HepG2 (cell line): Measurements from ENCODE around the gene ATP7A. TPM values are rescaled to one million over a fixed set of nuclear protein-coding genes. Genes with fewer than 3 reads are reported as not detected.

ENCODE experiments used
- ATAC-seq: fragments of 200-7000 bp; cut with Tn5 transposase; 3 replicates; pipeline ENCODE4 v1.9.1; 2020; ENCODE audit warnings: mild to moderate bottlenecking, moderate library complexity
- BruUV-seq: library from RNA; stranded (reverse); fragments of 400-500 nt; replicated peaks from 2 replicates; lab custom pipeline; 2021; lab: Mats Ljungman, UMichigan
- CTCF ChIA-PET: fragments of 300-600 bp; formaldehyde crosslinking; extraction: SDS; loops from one replicate; lab custom pipeline; 2021; ENCODE audit warnings: low total read pairs, inconsistent platforms, low intra/inter-chr PET ratio; lab: Yijun Ruan, JAX
- POLR2A ChIA-PET: fragments of 350-600 bp; sonication (Branson Sonifier 250); formaldehyde crosslinking; loops from one replicate; lab custom pipeline; 2020; ENCODE audit warnings: antibody characterized with exemption, inconsistent platforms; lab: Yijun Ruan, JAX
- DNase-seq: peaks from one replicate; pipeline ENCODE4 v3.0.0-alpha.2; 2015; ENCODE audit warnings: low spot score
- FAIRE-seq: peaks from 3 replicates; lab custom pipeline; 2011; peaks lifted over from hg19 to GRCh38; lab: Jason Lieb, UNC
- H2AFZ ChIP-seq: one replicate; pipeline ENCODE4 v1.6.1; 2011; ENCODE audit warnings: low read length, inconsistent platforms
- H3K27ac ChIP-seq: fragments of 300-600 bp; 3 replicates; pipeline ENCODE4 v1.8.0; 2011; ENCODE audit warnings: mixed run types, mild to moderate bottlenecking, mixed read lengths, low read length, inconsistent platforms; ENCODE audit not compliant: insufficient read depth; ENCODE audit errors: extremely low read length
- H3K27me3 ChIP-seq, 2 experiments: fragments of 200-600 bp in 1 of 2; 2 replicates in 1 of 2; 3 replicates in 1 of 2; pipeline versions ENCODE4 v1.6.0 to v1.8.0; 2011; ENCODE audit warnings: low read length in 2 of 2, mild to moderate bottlenecking in 2 of 2, moderate library complexity in 2 of 2, inconsistent platforms in 1 of 2; ENCODE audit not compliant: insufficient read depth in 2 of 2, control insufficient read depth in 1 of 2
- H3K36me3 ChIP-seq, 2 experiments: fragments of 200-600 bp in 1 of 2; replicated peaks in 1 of 2; 2 replicates in 1 of 2; 3 replicates in 1 of 2; pipeline versions ENCODE4 v1.5.1 to v1.8.0; 2011; ENCODE audit warnings: low read length in 2 of 2, inconsistent platforms in 1 of 2; ENCODE audit not compliant: insufficient read depth in 2 of 2, control insufficient read depth in 1 of 2
- H3K4me1 ChIP-seq: 2 replicates; pipeline ENCODE4 v1.5.1; 2012; ENCODE audit warnings: low read length, inconsistent platforms; ENCODE audit not compliant: insufficient read depth
- H3K4me2 ChIP-seq: 2 replicates; pipeline ENCODE4 v1.6.0; 2011; ENCODE audit warnings: low read depth, low read length, inconsistent platforms
- H3K4me3 ChIP-seq, 3 experiments: fragments of 200-600 bp in 1 of 3; sonication (generic), shearing (Covaris generic) in 1 of 3; replicated peaks in 1 of 3; 2 replicates each; pipeline ENCODE4 v1.5.1; 2011 to 2016; ENCODE audit warnings: low read length in 3 of 3, inconsistent platforms in 2 of 3, low read depth in 2 of 3, mild to moderate bottlenecking in 2 of 3, control low read depth in 1 of 3, mixed read lengths in 1 of 3; ENCODE audit not compliant: insufficient read depth in 1 of 3
- H3K79me2 ChIP-seq: one replicate; pipeline ENCODE4 v1.6.1; 2011; ENCODE audit warnings: low read length, inconsistent platforms; ENCODE audit not compliant: insufficient read depth
- H3K9ac ChIP-seq: 2 replicates; pipeline ENCODE4 v1.6.0; 2011; ENCODE audit warnings: mild to moderate bottlenecking, low read depth, low read length, inconsistent platforms; ENCODE audit not compliant: insufficient read depth
- H3K9me3 ChIP-seq: 2 replicates; pipeline ENCODE4 v1.5.1; 2012; ENCODE audit warnings: mild to moderate bottlenecking, low read length
- H4K20me1 ChIP-seq: 2 replicates; pipeline ENCODE4 v1.6.0; 2011; ENCODE audit warnings: inconsistent platforms, mild to moderate bottlenecking, low read length, moderate library complexity; ENCODE audit not compliant: insufficient read depth
- AHR ChIP-seq: IDR thresholded peaks from 2 replicates; pipeline ENCODE4 v1.6.1; 2018; ENCODE audit warnings: missing genetic modification reagents, missing compliant biosample characterization
- ARID3A ChIP-seq: IDR thresholded peaks from 2 replicates; pipeline ENCODE4 v1.6.1; 2012; ENCODE audit warnings: low read depth, low read length, improper control_type of control experiment
- DDIT3 ChIP-seq: sonication (generic); formaldehyde crosslinking; IDR thresholded peaks from 2 replicates; pipeline ENCODE4 v1.4.0; 2020; ENCODE audit warnings: mild to moderate bottlenecking, missing genetic modification reagents
- HOXA3 ChIP-seq: sonication (generic); formaldehyde crosslinking; IDR thresholded peaks from 2 replicates; pipeline ENCODE4 v1.5.0; 2020; ENCODE audit warnings: missing genetic modification reagents
- MAZ ChIP-seq, 2 experiments: sonication (generic) in 1 of 2; formaldehyde crosslinking in 1 of 2; IDR thresholded peaks; 2 replicates each; pipeline versions ENCODE4 v1.5.0 to v1.6.1; 2012 to 2020; ENCODE audit warnings: low read depth in 2 of 2, mild to moderate bottlenecking in 2 of 2, borderline replicate concordance in 1 of 2, improper control_type of control experiment in 1 of 2, low read length in 1 of 2, missing genetic modification reagents in 1 of 2, moderate library complexity in 1 of 2
- PHF8 ChIP-seq: sonication (generic); formaldehyde crosslinking; IDR thresholded peaks from 2 replicates; pipeline ENCODE4 v1.5.0; 2020; ENCODE audit warnings: missing genetic modification reagents
- RFXAP ChIP-seq: sonication (generic); formaldehyde crosslinking; IDR thresholded peaks from 2 replicates; pipeline ENCODE4 v1.4.0; 2020; ENCODE audit warnings: missing genetic modification reagents, borderline replicate concordance
- STAT6 ChIP-seq: sonication (generic); formaldehyde crosslinking; IDR thresholded peaks from 2 replicates; pipeline ENCODE4 v1.4.0; 2020; ENCODE audit warnings: missing genetic modification reagents, mild to moderate bottlenecking, borderline replicate concordance
- TFDP2 ChIP-seq: sonication (generic); formaldehyde crosslinking; IDR thresholded peaks from 2 replicates; pipeline ENCODE4 v1.4.0; 2020; ENCODE audit warnings: missing genetic modification reagents
- THAP11 ChIP-seq: IDR thresholded peaks from 2 replicates; pipeline ENCODE4 v1.6.1; 2016; ENCODE audit warnings: missing biosample characterization, missing genetic modification reagents
- ZNF180 ChIP-seq: sonication (generic); formaldehyde crosslinking; IDR thresholded peaks from 2 replicates; pipeline ENCODE4 v1.4.0; 2020; ENCODE audit warnings: low read depth, missing genetic modification reagents, borderline replicate concordance
- ZNF546 ChIP-seq: sonication (generic); formaldehyde crosslinking; conservative IDR thresholded peaks from 2 replicates; pipeline ENCODE4 v1.8.1; 2023; ENCODE audit warnings: mild to moderate bottlenecking, missing genetic modification reagents
- WGBS: methylation state at CpG from one replicate; pipeline ENCODE4 v1.1.6; 2017; ENCODE audit warnings: low lambda C conversion rate; 5-methylcytosine and 5-hydroxymethylcytosine counted together
- in situ Hi-C: cut with HindIII; loops from 2 replicates; pipeline ENCODE4 v1.10.0; 2017; ENCODE audit warnings: low pct_unique_long_range_greater_than_20kb; ENCODE audit not compliant: extremely low pct_ligation_motif_present
- intact Hi-C: fragments of 100-400 bp; cut with micrococcal nuclease; formaldehyde crosslinking; loops from one replicate; pipeline ENCODE4 v1.10.0; 2022; ENCODE audit not compliant: unreplicated experiment
- polyA plus RNA-seq, 8 experiments: library from polyadenylated mRNA; depleted of rRNA in 3 of 8; stranded (reverse) in 7 of 8; unstranded in 1 of 8; fragments of >200 nt; fragmentation: Illumina TruSeq in 4 of 8; extraction: Trizol in 4 of 8; gene quantifications; 2 replicates each; pipeline versions ENCODE4 v1.2.1 to v1.2.3, GENCODE V29; 2011 to 2016; ENCODE audit warnings: low read depth in 4 of 8, missing spikeins in 1 of 8, mixed read lengths in 1 of 8; ENCODE audit not compliant: insufficient read depth in 1 of 8
- total RNA-seq, 5 experiments: library from RNA; depleted of rRNA; stranded (reverse); fragments of >200 nt; fragmentation: Illumina TruSeq; extraction: Trizol; gene quantifications; 2 replicates each; pipeline ENCODE4 v1.2.3, GENCODE V29; 2016; ENCODE audit warnings: low read depth in 1 of 5

ATP7A gene
- total and polyA plus RNA-seq, 2 of the 13 experiments (the other 11 are each of a cell fraction or from before 2014, with no cell fraction given) = 1.7 to 4.7 TPM

GRCh38 chrX:77894921-77895886 is 15.3 kb upstream of the ATP7A start, which contains the start of gene MAGT1 (continued):
- TF ChIP-seq ARID3A (0 out of 2 replicates have a peak, but pooled peaks have one; percentile 55), RFXAP (CRISPR knock-in tag) (peak; percentile 60), ZNF546 (CRISPR knock-in tag) (no peak), HOXA3 (CRISPR knock-in tag) (peak; percentile 65), PHF8 (CRISPR knock-in tag) (peak; percentile 59; the same call in 1 of the 2 replicates)

GRCh38 chrX:77899081-77899828 is 11.2 kb upstream of the ATP7A start, which contains the start of gene COX7B:
COX7B (plus strand) TSS chrX:77899468; CDS start chrX:77899554, 86 bp downstream.
- POLR2A ChIA-PET = interaction anchor here (0.9 to 1.8 kb wide), 3 partner anchors 10 to 240 kb away, joined by 3 to 23 read pairs (median 6); partner anchors contain the start of genes ATP7A and TAF9B
- Histone ChIP-seq H3K4me1 (peaks cover 15% of the 10 kb centered on the region; the same call in 1 of the 2 replicates), H3K79me2 (peaks cover 38% of the 10 kb centered on the region), H3K27me3 (no peaks in the 10 kb centered on the region; a peak in 1 of 5 replicates), H3K9me3 (no peaks in the 10 kb centered on the region), H4K20me1 (no peaks in the 10 kb centered on the region), H3K4me3 (peak within 1 kb of the TSS; percentile 67 to 78 (median 70)), H3K36me3 (peaks cover 0 to 11% of the 10 kb centered on the region in 2 experiments; a peak in 1 of 5 replicates), H2AFZ (peak within 1 kb of the TSS; percentile 42), H3K9ac (peak within 1 kb of the TSS; percentile 86), H3K4me2 (peak within 1 kb of the TSS; percentile 68), H3K27ac (peak within 1 kb of the TSS; percentile 85)
- DNase-seq (peak; percentile 96), FAIRE-seq (peak; percentile 85), ATAC-seq (peak; percentile 67)
- in situ Hi-C loops (loop anchor here (10.0 kb wide), 1 partner anchor 126 kb away; no protein-coding TSS in a partner anchor), intact Hi-C loops (loop anchor here (5.0 to 10.0 kb wide), 3 partner anchors 112 to 203 kb away; partner anchors contain the start of genes ATRX and PGK1)
- under 1% methylated on average over 23 of the region's 28 CpGs for WGBS
- BruUV-seq = no TSS peak
- CTCF ChIA-PET = interaction anchor here (0.7 kb wide), 1 partner anchor 125 kb away, joined by 3 read pairs; no protein-coding TSS in a partner anchor
- TF ChIP-seq ZNF180 (CRISPR knock-in tag) = no peak
- TF ChIP-seq MAZ (IDR thresholded peaks at IDR 0.05; ENCODE audit: borderline replicate concordance, low read depth, low read length) = no peak
- no peak for TF ChIP-seq MAZ (CRISPR knock-in tag; IDR thresholded peaks at IDR 0.05; ENCODE audit: low read depth)
- TF ChIP-seq DDIT3 (CRISPR knock-in tag) = no peak
- no peak for TF ChIP-seq AHR
- peak; percentile 80 for TF ChIP-seq TFDP2
- TF ChIP-seq THAP11 (CRISPR knock-in tag) = peak; percentile 98
- no peak for TF ChIP-seq STAT6 (CRISPR knock-in tag)
